Uterus (tissue), 2 donors: ENCODE measurements around the gene P2RY4.

ENCODE experiments used
- CTCF ChIP-seq, 4 experiments: fragments of 200-600 bp in 2 of 4; fragments of 450-650 bp in 2 of 4; sonication (generic) in 2 of 4; IDR thresholded peaks; one replicate each; pipeline ENCODE4 v1.5.1; 2016 to 2019; ENCODE audit warnings: antibody characterized with exemption in 4 of 4, mild to moderate bottlenecking in 2 of 4, moderate library complexity in 1 of 4
- POLR2A ChIP-seq, 2 donors: fragments of 450-650 bp; IDR thresholded peaks; one replicate each; pipeline ENCODE4 v1.6.1; 2016; ENCODE audit warnings: antibody characterized with exemption in 2 of 2, mild to moderate bottlenecking in 1 of 2, moderate library complexity in 1 of 2

GRCh38 chrX:70252491-70252890 lies 7.5 kb downstream of the P2RY4 start:
- no peak for TF ChIP-seq CTCF (IDR thresholded peaks at IDR 0.05)
- TF ChIP-seq POLR2A (IDR thresholded peaks at IDR 0.05), result no peak
